Epidermal melanocyte (primary cell): ENCODE results near the gene EIPR1.

Experiments
- DNase-seq: peaks from one replicate; pipeline ENCODE4 v3.0.0; 2011; ENCODE audit warnings: low spot score; ENCODE audit not compliant: insufficient read length

The EIPR1 gene

GRCh38 chr2:3325458-3326181 is 52.0 kb downstream of the EIPR1 start:
- no peak for DNase-seq

DNA sequence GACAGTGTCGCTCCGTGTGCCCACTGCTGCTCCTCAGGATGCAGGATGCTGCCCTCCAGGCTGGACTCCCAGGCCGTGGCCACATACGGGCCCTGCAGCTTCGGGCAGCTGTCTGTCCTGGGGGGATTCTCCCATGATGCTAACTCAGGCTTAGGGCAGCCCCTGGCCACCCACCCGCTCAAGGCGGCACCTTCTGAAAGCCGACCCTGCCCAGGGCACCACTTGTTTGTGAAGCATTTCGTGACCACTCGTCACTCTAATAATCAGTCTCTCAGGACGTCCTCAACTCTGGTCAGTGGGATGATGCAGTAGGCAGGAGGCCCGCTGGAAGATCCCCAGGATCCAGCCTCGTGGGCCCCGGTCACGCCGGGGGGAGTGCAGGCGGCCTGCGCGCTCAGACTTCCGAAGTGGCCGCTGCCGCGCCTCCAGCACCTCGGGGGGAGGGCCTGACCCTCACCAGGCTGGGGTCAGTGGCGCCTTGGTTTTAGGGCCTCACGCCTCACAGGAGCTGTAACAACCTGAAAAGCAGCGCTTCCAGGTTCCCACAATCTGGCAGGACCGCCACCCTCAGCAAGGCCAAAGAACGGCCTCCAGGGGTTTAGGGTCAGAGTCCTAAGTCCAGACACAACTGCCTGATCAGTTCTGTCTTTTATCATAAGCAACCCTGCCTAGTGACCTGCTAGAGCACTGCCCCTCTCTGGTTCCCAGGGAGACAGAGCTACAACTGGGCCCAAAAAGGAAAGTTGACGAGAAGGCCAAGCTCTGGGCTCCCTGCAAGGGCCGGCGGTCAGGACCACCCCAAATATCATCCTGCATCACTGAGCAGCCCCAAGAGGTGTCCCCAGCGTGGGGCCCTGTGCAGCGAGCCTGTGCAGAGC is 53.0 kb downstream of the EIPR1 start:
- DNase-seq: no peak

DNA sequence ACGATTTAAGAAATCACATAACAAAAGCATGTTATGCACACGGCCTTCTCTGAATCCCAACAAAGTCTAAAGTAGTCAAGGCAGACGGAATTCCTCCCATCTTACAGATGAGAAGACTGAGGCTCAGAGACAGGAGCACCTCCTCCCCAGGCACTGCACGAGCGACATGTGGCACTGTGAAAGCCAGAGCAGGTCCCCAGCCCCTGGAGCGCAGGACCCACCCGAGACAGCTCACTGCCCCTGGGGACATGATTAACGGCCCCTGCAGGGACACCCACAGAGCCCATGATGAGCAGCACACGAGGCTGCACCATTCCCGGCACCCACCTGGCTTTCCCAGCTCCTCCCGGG is 53.6 kb downstream of the EIPR1 start:
- no peak for DNase-seq

- DNase-seq: no peak
Measured at GRCh38 chr2:3323360-3324035, 54.1 kb downstream of the EIPR1 start.

DNA sequence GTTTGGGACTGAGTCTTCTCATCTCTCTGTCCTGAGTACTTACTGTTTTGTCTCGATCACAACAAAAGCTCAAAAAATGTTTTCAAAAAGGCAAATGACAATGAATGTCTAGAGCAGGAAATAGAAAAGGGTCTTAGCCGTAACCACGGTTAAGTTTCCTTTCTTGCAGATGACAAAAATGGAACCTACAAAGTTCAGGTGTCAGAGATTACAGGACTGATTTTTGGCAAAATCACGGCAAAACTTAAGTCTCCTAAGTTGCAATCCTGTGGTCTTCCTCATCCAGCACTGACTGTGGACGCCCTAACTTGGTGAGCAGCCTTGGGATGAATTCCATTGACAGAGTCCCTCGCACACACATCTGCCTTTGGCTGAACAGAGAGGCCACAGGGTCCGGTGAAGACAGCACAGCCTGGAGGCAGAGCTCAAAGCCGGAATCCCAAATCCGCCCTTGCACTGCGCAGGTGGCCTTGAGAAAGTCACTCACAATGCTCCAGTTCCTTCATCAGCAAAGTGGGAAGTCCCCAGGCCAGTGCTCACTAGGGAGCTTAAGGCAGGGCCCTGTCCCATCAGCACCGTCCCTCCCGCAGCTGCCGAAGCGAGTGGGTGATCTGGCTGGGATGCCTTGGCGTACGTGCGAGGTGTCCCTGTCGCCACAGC is 55.2 kb downstream of the EIPR1 start:
- DNase-seq: no peak

- no peak for DNase-seq
Measured at GRCh38 chr2:3321825-3322224, 55.8 kb downstream of the EIPR1 start.

GRCh38 chr2:3320910-3321605 is 56.6 kb downstream of the EIPR1 start:
- DNase-seq: no peak

- DNase-seq: no peak
Measured at GRCh38 chr2:3319745-3320566, 57.7 kb downstream of the EIPR1 start.

- DNase-seq: no peak
Measured at GRCh38 chr2:3319134-3319533, 58.5 kb downstream of the EIPR1 start.

DNA sequence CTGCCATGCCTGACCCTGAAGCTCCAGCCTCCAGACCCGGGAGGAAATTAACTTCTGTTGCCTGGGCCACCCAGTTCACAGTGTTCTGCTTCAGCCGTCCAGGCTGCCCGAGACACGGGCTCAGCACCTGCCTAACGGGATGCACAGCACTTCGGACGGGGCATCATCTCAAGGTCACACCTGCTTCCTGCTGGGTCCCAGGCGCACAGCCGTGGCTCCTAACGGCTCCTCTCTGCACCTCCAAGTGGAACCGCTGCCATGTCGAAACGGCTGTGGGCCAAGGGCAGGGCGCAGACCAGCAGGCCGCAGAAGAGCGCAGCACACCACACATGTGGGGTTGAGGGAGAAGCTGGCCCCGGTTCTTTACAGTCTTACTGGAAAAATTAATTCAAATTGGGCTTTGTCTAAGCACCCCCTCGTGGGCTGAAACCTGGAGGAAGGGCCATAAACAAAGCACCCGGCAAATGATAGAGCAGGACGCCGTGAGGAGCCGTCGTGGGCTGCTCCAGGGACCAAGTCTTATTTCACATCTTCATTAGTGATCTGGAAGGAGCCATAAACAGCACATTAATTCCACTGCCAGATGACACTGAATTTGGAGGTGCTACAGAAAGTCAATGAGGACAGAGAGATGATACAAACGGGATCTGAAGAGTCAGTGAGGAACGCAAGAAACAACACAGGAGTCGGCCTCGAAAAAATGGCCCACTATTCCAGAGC is 59.6 kb downstream of the EIPR1 start:
- no peak for DNase-seq

- DNase-seq: no peak
Measured at GRCh38 chr2:3317277-3317685, 60.3 kb downstream of the EIPR1 start.

DNA sequence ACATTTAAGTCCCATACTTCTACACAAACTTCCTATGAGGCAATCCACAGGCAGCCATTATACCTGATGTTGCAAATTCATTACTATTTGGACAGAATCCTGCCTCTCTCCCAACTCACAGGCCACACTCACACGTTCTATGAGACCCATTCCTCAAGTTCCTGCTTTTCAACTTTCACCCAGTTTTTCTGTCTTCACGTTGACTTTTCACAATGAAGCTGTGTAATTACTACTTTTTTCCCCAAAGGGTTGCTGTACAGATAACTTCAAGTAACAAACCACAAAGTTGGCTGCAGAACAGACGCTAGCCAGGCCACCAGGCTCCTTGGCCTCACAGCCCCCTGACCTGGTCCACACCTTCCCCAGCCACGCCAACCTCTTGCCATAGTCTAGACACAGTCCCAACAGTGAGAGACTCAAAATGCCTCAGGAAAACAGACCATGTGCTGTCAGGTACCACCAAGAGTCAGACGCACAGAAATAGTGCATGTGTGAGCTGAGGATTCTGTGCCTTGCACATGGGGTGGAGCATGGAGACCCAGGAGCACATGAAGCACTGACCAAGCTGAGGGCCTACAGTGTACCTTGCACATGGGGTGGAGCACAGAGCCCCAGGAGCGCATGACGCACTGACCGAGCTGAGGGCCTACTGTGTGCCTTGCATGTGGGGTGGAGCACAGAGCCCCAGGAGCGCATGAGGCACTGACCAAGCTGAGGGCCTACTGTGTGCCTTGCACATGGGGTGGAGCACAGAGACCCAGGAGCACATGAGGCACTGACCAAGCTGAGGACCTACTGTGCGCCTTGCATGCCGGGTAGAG is 61.0 kb downstream of the EIPR1 start:
- DNase-seq: no peak

DNA sequence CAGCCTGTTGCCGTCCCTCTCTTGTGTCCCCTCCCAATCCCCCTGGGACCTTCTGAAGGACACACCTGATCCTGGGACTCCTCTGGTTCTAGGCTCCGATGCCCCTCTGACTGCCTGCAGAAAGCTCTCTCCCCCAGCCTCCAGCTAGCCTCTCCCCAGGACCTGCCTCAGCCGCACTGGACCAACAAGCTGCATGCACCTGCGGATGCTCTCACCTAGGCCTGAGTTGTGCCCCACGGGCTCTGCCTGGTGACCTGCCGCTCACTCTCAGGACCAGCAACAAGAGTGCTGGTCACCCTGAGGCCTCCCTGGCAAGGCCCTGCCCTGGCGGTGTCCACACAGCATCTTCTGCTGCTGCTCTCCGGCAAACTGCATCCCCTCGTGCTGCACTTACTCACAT is 63.0 kb downstream of the EIPR1 start:
- no peak for DNase-seq

- no peak for DNase-seq
Measured at GRCh38 chr2:3313781-3314375, 63.7 kb downstream of the EIPR1 start.

GRCh38 chr2:3312576-3313345 is 64.9 kb downstream of the EIPR1 start:
- DNase-seq: no peak

DNA sequence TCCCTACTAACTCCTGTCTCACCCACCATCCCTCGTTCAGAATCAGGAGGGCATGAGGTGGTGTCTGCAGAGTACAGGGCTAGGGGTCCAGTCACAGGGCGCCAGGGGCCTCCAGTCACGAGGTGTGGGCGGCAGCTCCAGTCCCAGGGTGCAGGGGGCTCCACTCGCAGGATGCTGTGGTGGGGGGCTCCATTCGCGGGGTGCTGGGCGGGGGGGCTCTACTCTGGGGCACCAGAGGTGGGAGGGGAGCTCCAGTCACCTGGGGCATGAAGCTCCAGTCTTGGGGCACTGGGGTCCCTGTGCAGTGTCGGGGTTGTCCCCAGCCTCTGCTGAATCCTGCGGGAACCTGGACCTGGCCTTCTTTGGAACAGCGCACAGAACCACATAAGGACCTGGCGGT is 66.0 kb downstream of the EIPR1 start:
- DNase-seq: no peak

- DNase-seq: no peak
Measured at GRCh38 chr2:3309496-3310355, 67.9 kb downstream of the EIPR1 start.
